ENCODE data around the gene TAF4.

DNA sequence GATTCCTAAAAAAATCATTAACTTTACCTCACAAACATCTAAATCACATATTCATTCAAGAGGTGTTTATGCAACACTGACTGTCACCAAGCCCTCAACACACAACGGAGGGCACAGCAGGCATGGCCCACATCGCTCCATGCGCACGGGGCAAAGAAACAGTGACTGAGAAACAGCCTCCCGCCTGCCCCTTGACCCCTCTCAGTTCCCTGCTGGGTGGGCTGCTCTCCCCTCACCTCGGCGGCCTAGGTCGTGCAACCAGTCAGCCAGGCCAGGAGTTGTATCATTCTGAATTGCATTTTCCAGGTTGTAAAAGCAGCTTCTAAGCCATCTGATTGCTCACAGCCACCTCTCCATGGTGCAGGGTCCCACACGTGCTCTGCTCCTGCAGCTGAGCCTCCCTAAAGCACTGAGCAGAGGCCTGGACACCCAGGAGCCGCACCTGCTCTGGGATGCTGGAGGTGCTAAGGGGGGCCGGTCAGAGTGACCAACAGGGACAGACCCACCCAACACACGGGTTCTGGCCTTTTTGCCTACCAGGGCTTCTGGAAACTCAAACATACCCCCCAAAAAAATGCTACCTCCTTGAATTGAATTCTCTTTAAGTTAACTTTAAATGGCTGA, 37.9 kb downstream of the TAF4 start:
- TF ChIP-seq CTCF (IDR thresholded peaks at IDR 0.05 in 4 of 5, conservative IDR thresholded peaks at IDR 0.05 in 1 of 5) (no peak), POLR2A (IDR thresholded peaks at IDR 0.05) (no peak)

Measured in gastrocnemius medialis (tissue), 4 donors.